NCI-H1092 (cell line): ENCODE results near the gene MAD1L1.
A peak's percentile ranks its signal among the peaks of the same experiment; 100 is the strongest.
"Not testable (repeated sequence)": the region's sequence is repeated elsewhere in the genome, so short reads cannot be mapped to it uniquely, and the experiment has no call there.

Experiments
- DNase-seq: peaks from one replicate; lab custom pipeline; 2025; lab: John Stamatoyannopoulos, UW

Gene MAD1L1

GRCh38 chr7:2043316-2044039 lies 189.3 kb downstream of the MAD1L1 start:
- DNase-seq, result no peak

DNA sequence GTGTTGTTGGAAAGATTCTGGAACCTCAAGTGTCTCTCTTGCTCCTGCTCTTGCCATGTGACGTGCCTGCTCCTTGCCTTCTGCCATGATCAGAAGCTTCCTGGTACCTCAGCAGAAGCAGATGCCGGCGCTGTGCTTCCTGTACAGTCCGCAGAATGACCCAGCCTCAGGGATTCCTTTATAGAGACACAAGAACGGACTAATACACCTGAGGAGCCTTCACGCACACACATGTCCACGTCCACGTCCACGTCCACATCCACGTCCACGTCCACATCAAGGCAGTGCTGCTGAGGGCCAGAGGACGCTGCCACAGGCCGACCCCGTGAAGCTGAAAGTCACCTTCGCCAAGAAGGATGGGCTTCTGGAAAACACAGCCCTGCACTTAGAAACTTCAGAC lies 190.1 kb downstream of the MAD1L1 start:
- DNase-seq, result no peak

DNA sequence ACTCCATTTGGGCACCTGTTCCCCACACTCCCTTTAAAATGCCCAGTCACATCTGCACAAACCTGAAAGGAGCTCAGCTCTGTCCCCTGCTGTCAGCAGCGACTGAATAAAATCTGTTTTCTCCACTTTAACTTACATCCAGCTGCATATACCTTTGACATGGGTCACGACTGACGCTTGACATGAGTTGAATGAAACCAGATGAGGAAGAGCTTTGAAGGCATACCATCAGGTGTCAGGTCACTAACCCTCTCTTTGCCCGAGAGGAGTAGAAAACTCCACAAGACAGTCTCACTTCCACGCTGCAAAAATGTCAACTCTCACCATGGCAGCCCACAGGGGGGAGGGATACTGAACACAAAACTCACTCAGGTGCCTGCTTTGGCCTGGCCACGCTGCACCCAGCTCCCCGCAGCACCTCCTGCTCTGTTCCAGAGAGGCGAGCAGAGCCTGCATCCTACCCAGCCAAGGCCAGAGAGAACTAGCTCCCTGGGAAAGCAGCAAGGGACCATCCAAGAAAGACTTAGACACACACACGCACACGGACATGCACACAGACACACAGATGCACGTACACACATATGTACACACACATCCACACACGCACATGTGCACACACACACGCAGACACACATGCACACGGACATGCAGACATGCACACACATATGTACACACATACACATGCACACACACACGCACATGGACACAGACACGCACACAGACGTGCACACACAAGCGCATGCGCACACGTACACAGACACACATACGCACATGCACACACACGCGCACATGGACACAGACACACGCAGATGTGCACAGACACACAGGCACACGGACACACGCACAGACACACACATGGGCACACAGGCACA lies 191.0 kb downstream of the MAD1L1 start:
- no peak for DNase-seq

DNA sequence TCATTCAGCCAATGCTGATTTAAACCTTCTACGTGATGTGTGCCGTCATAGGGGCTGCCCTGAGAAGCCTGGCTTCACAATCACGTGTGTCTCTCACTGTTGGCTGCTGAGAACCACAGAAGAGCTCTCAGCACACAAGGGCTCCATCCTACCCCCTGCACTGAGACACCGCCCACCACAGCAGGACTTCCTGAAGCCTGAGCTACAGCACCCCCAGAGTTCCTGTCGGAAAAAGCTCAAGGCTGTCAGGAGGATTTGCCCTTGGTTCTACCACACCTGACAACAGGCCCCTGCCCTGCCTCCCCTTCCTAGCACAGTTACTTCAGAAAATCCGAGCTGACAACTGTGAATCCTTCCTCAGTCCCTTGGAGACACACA lies 191.9 kb downstream of the MAD1L1 start:
- DNase-seq, result no peak

GRCh38 chr7:2040201-2040892 lies 192.4 kb downstream of the MAD1L1 start:
- no peak for DNase-seq

DNA sequence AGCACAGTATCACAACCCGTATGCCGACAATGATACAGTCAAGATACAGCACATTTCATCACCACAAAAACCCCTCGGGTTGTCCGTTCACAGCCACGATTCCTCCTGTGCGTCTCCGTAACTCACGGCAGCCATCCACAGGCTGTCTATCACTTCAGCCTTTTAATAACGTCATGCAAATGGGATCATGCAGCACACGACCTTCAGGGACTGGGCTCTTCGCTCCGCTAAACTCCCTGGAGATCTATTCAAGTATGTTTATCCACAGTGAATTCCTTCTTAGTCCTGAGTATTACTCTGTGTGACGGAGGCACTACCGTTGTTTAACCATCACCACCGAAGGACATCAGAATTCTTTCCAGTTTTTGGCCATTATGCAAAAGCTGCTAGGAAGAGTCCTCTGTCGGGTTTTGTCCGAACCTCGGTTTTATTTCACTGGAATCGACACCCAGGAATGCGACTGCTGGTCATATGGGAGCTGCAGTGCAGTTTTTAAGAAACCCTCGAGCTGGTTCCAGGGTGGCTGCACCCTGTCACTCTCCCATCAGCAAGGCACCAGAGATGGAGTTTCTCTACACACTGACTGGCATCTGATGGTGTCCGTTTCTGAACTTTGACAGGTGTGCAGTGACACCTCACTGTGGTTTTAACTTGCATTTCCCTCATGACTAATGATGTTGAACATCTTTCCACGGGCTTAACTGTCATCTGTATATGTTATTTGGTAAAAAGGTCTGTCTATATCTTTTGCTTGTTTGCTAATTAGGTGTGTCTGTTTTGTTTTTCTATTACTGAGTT lies 193.6 kb downstream of the MAD1L1 start:
- DNase-seq, result no peak

DNA sequence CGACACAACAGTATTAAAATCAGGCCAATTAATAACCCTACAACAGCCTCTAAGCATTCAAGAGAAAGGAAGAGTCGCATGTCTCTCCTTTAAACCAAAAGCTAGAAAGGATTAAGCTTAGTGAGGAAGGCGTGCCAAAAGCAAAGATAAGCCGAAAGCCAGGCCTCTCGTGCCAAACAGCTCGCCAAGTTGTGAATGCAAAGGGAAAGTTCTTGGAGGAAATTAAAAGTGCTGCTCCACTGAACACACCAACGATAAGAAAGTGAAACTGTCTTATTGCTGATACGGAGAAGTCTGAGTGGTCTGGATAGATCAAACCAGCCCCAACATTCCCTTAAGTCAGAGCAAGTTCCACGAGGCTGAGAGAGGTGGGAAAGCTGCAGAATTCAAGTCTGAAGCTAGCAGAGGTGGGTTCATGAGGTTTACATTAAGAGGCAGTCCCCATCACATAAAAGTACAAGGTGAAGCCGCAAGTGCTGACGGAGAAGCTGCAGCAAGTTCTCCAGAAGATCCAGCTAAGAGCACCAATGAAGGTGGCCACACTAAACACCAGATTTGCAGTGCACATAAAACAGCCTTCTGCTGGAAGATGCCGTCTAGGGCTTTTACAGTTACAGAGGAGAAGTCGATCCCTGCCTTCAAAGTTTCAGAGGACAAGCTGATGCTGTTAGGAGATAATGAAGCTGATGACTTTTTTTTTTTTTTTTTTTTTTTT lies 194.8 kb downstream of the MAD1L1 start:
- DNase-seq, result no peak

DNA sequence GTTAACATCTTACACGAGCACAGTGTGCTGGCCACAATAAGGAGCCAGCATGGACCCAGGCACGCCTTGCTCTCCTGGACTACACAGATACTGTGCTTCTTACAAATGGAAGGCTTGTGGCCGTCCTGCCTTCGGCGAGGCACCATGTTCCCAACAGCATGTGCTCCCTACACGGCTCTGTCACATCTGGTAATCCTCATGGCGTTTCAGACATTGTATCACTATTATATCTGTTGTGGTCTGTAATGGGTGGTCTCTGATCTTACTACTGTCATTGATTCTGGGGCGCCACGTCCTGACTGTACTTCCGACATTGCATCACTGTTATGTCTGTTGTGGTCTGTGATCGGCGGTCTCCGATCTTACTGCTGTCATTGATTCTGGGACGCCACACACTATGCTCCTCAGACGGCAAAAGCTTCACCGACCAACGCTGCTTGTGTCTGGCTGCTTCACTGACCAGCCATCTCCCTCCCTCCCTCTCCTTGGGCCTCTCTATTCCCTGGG lies 195.4 kb downstream of the MAD1L1 start:
- DNase-seq, result no peak

- no peak for DNase-seq
Measured at GRCh38 chr7:2036786-2037185, 196.0 kb downstream of the MAD1L1 start.

DNA sequence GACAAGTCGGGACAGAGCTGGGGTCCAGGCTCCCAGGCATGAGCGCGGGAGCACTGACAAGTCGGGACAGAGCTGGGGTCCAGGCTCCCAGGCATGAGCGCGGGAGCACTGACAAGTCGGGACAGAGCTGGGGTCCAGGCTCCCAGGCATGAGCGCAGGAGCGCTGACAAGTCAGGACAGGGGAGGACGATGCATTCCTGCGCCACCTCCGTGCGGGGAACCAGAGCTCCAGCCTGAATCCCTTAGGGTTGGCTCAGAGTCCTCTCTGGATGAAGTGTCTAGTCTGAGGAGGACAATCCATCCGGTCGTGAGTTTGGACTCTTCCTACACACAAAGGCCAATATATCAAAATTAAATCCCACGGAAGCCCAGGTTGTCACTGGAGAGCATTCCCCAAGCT lies 196.5 kb downstream of the MAD1L1 start:
- not testable (repeated sequence) for DNase-seq

DNA sequence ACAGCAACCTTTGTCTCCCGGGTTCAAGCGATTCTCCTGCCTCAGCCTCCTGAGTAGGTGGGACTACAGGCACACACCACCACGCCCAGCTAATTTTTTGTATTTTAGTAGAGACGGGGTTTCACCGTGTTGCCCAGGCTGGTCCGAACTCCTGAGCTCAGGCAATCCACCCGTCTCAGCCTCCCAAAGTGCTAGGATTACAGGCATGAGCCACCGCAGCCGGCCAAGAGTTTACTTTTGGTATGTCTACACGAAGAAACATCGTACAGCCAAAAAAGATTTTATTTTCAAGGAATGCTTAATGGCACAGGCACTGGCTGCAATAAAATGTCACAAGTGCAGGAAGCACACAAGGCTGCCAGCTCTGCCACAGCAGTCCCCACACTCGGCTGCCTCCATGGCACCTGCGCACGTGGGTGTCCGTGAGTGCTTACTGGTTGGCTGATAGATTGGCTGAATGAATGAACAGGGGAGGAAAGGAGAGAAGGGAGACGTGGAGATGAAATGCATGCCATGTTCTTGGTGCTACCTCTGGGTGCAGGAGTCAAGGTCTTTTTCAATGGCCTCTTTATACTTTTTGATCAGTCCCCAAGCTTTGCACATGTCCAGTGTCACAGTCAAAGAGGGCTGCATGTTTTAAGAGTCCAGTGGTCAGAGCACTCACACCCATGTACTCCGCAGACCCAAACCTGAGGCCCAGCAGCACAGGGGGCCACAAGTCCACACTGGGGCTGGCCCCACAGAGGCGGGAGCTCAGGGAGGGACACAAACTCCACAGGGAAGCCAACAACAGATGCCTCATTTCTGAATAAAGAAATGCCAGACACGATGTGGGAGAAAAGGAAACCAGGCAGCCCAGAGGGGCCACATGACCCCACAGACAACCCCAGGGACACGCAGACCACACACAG lies 198.2 kb downstream of the MAD1L1 start:
- no peak for DNase-seq

DNA sequence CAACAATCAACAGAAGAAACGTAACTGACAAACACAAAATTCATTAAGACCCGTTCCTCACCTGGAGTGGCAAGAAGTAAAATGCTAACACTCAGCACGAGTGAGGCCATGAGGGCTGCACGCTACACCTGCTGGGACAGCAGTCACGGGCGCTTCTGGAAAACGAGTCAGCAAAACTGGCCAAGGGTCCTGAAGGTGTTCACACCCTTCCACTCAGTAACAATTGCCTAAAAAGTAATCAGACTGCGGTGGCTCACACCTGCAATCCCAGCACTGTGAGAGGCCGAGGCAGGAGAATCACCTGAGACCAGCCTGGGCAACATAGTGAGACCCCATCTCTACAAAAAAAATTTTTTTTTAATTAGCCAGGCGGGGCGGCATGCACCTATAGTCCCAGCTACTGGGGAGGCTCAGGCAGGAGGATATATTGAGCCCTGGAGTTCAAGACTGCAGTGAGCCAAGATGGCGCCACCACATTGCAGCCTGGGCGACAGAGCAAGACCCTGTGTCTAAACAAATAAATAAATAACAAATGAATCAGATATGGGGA lies 199.1 kb downstream of the MAD1L1 start:
- DNase-seq, result no peak

- no peak for DNase-seq
Measured at GRCh38 chr7:2032876-2033407, 199.8 kb downstream of the MAD1L1 start.

DNA sequence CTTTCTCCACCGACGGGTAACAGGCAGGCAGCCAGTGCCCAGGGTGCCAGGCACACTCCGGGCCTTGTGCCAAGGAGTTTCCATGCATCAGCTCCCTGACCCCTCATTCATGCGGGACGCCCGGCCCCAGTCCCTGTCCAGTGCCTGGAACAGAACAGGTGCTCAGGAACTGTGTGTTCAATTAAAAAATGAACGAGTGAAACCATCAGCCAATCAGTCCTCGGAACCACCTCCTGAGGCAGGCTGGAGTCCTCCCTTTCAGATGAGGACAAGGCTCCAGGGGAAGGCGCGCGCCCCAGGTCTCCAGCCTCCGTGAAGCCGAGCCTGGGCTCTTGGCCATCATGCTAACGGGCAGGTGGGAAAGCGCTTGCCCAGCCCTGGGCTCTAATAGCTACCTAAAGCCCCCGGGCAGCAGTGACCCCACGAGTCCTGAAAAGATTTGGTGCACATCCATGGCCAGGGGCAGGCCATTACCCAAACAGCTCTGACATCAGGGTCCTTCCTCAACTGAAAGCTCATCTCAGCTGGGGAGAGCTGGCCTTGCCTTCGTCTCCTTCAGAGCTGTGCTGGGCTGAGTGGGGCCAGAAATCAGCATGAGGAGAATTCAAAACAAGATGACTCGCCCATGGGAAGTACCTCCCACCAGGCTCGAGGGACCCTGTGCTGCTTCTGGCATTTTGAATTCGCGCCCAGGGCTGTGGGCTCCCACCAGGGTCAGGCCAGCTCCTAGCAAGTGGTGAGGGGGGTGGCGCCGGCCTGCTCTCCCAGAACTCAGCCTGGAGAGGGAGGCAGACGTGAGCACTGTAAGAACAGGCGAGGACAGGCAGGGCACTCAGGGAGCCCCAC lies 200.5 kb downstream of the MAD1L1 start:
- DNase-seq, result peak; percentile 27

DNA sequence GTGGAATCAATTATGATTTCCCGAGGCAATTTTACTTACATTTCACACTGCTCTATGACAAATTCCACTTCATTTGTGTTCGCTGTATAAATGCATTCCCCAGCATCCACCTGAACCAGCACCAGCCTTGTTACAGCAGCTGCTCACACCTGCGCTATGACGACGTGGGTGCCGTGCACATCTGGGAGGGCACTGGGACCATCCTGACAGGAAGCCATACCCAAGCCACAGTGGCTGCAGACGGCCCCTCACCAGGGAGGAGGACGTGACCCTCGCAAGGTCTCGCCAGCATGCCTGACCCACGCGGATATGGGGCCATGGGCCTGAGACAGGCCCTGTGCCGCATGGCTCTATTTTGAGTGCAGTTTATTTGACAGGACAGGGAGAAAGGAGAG lies 201.3 kb downstream of the MAD1L1 start:
- no peak for DNase-seq

GRCh38 chr7:2030475-2031450 lies 202.0 kb downstream of the MAD1L1 start:
- DNase-seq, result no peak

DNA sequence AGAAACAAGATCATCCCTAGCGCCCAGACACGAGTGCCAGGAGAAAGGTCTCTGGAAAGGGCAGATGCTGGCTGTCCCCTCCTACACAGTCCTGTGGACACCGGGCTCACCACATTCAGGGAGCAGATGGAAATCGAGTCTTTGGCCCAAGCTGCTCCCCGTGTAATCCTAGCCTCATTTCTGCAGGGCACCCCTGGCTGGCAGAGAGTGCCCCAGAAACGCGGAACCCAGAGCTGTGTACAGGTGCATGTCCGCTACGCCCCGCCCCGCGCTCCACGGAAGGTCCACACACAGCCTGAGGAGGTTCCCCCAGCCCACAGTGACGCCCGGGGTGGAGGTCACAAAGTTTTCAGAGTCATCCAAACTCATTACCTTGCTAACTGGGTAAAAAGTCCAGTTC lies 202.8 kb downstream of the MAD1L1 start:
- no peak for DNase-seq
